T-helper 17 cell (primary cell): ENCODE results near the gene TMEM183A. TPM values are rescaled to one million over a fixed set of nuclear protein-coding genes. Genes with fewer than 3 reads are reported as not detected.

ENCODE experiments used
- ATAC-seq: fragments of 150-1000 bp; cut with Tn5 transposase; 2 replicates; pipeline ENCODE4 v1.10.0; 2021; ENCODE audit warnings: mild to moderate bottlenecking, moderate library complexity
- DNase-seq, 3 donors: peaks; one replicate each; pipeline versions ENCODE4 v3.0.0 to v3.0.0-alpha.2; 2020 to 2021
- H3K9me3 ChIP-seq: one replicate; pipeline ENCODE4 v1.7.0; 2013; ENCODE audit warnings: low read length, mild to moderate bottlenecking; ENCODE audit not compliant: control insufficient read depth, poor library complexity, severe bottlenecking
- H3K27ac Mint-ChIP-seq: one replicate; pipeline ENCODE4 v1.8.0; 2022; ENCODE audit warnings: mild to moderate bottlenecking, moderate library complexity, mixed read lengths
- H3K27me3 Mint-ChIP-seq: one replicate; pipeline ENCODE4 v1.8.0; 2022; ENCODE audit warnings: mixed read lengths
- H3K36me3 Mint-ChIP-seq: one replicate; pipeline ENCODE4 v1.8.0; 2022; ENCODE audit warnings: low read depth, mixed read lengths
- H3K4me1 Mint-ChIP-seq: one replicate; pipeline ENCODE4 v1.8.0; 2022; ENCODE audit warnings: mild to moderate bottlenecking, mixed read lengths
- H3K4me3 Mint-ChIP-seq: one replicate; pipeline ENCODE4 v1.8.0; 2022; ENCODE audit warnings: mild to moderate bottlenecking, moderate library complexity, mixed read lengths
- total RNA-seq, 4 donors: library from RNA in 2 of 4; stranded (reverse) in 2 of 4; gene quantifications; one replicate each; pipeline ENCODE4 v1.2.3 and lab custom pipeline; 2022 to 2026

TMEM183A gene
- total RNA-seq, 2 donors from 2014 or later = 118 to 130 TPM

GRCh38 chr1:203048555-203049051, 41.4 kb downstream of the TMEM183A start:
- no peak for ATAC-seq
- no peak overlapping the region for H3K27ac Mint-ChIP-seq
- no peak overlapping the region for H3K4me3 Mint-ChIP-seq
- no peaks in the 10 kb centered on the region for H3K9me3 ChIP-seq
- H3K27me3 Mint-ChIP-seq = peaks cover 65% of the 10 kb centered on the region
- H3K4me1 Mint-ChIP-seq = peaks cover 4% of the 10 kb centered on the region
- DNase-seq = no peak
- peaks cover 7% of the 10 kb centered on the region for H3K36me3 Mint-ChIP-seq

GRCh38 chr1:203049077-203049476, 41.9 kb downstream of the TMEM183A start:
- peaks cover 4% of the 10 kb centered on the region for H3K4me1 Mint-ChIP-seq

GRCh38 chr1:203049576-203050180, 42.5 kb downstream of the TMEM183A start:
- no peak for ATAC-seq
- Mint-ChIP-seq H3K36me3 (peaks cover 4% of the 10 kb centered on the region), H3K4me3 (no peak overlapping the region), H3K27ac (no peak overlapping the region), H3K27me3 (peaks cover 59% of the 10 kb centered on the region), H3K4me1 (peaks cover 4% of the 10 kb centered on the region)
- H3K9me3 ChIP-seq = no peaks in the 10 kb centered on the region
- DNase-seq = no peak

More at GRCh38 chr1:203049077-203049476, 41.9 kb downstream of the TMEM183A start:
- DNase-seq = no peak
- Mint-ChIP-seq H3K36me3 (peaks cover 7% of the 10 kb centered on the region), H3K4me3 (no peak overlapping the region), H3K27me3 (peaks cover 65% of the 10 kb centered on the region), H3K27ac (no peak overlapping the region)
- H3K9me3 ChIP-seq = no peaks in the 10 kb centered on the region
- no peak for ATAC-seq

GRCh38 chr1:203050826-203051225, 43.7 kb downstream of the TMEM183A start:
- Mint-ChIP-seq H3K27ac (no peak overlapping the region), H3K4me3 (no peak overlapping the region), H3K27me3 (peaks cover 58% of the 10 kb centered on the region), H3K36me3 (peaks cover 4% of the 10 kb centered on the region), H3K4me1 (peaks cover 3% of the 10 kb centered on the region)
- no peak for ATAC-seq
- no peak for DNase-seq
- H3K9me3 ChIP-seq = no peaks in the 10 kb centered on the region

GRCh38 chr1:203051841-203052324, 44.7 kb downstream of the TMEM183A start:
- peaks cover 4% of the 10 kb centered on the region for H3K36me3 Mint-ChIP-seq
- no peak for ATAC-seq
- no peak overlapping the region for H3K27ac Mint-ChIP-seq
- H3K27me3 Mint-ChIP-seq = peaks cover 64% of the 10 kb centered on the region
- peaks cover 3% of the 10 kb centered on the region for H3K4me1 Mint-ChIP-seq
- DNase-seq = no peak
- no peak overlapping the region for H3K4me3 Mint-ChIP-seq
- H3K9me3 ChIP-seq = no peaks in the 10 kb centered on the region

- no peak for DNase-seq
- Mint-ChIP-seq H3K36me3 (peaks cover 4% of the 10 kb centered on the region), H3K4me1 (peaks cover 7% of the 10 kb centered on the region), H3K27me3 (peaks cover 64% of the 10 kb centered on the region), H3K4me3 (no peak overlapping the region), H3K27ac (no peak overlapping the region)
- H3K9me3 ChIP-seq = no peaks in the 10 kb centered on the region
- no peak for ATAC-seq
Observed at GRCh38 chr1:203052601-203053000, 45.4 kb downstream of the TMEM183A start.

GRCh38 chr1:203054184-203054583, 47.0 kb downstream of the TMEM183A start:
- DNase-seq (no peak), ATAC-seq (no peak)
- no peak overlapping the region for H3K27ac Mint-ChIP-seq
- H3K36me3 Mint-ChIP-seq = peaks cover under 1% of the 10 kb centered on the region
- no peak overlapping the region for H3K4me3 Mint-ChIP-seq
- H3K4me1 Mint-ChIP-seq = peaks cover 8% of the 10 kb centered on the region
- peaks cover 68% of the 10 kb centered on the region for H3K27me3 Mint-ChIP-seq
- H3K9me3 ChIP-seq = no peaks in the 10 kb centered on the region

- no peak for DNase-seq
- H3K4me1 Mint-ChIP-seq = peaks cover 8% of the 10 kb centered on the region
- peaks cover 72% of the 10 kb centered on the region for H3K27me3 Mint-ChIP-seq
- H3K9me3 ChIP-seq = no peaks in the 10 kb centered on the region
- no peak overlapping the region for H3K27ac Mint-ChIP-seq
- ATAC-seq = no peak
- H3K36me3 Mint-ChIP-seq = peaks cover 3% of the 10 kb centered on the region
- no peak overlapping the region for H3K4me3 Mint-ChIP-seq
Observed at GRCh38 chr1:203054642-203055041, 47.5 kb downstream of the TMEM183A start.

GRCh38 chr1:203055161-203055799, 48.1 kb downstream of the TMEM183A start:
- H3K27me3 Mint-ChIP-seq = peaks cover 69% of the 10 kb centered on the region

GRCh38 chr1:203056012-203056411, 48.8 kb downstream of the TMEM183A start:
- H3K9me3 ChIP-seq = no peaks in the 10 kb centered on the region
- no peak for ATAC-seq
- Mint-ChIP-seq H3K27ac (no peak overlapping the region), H3K27me3 (peaks cover 68% of the 10 kb centered on the region), H3K4me3 (no peak overlapping the region), H3K4me1 (peaks cover 8% of the 10 kb centered on the region), H3K36me3 (peaks cover 6% of the 10 kb centered on the region)
- no peak for DNase-seq

More at GRCh38 chr1:203055161-203055799, 48.1 kb downstream of the TMEM183A start:
- no peaks in the 10 kb centered on the region for H3K9me3 ChIP-seq
- no peak overlapping the region for H3K27ac Mint-ChIP-seq
- ATAC-seq (no peak), DNase-seq (no peak)
- peaks cover 8% of the 10 kb centered on the region for H3K4me1 Mint-ChIP-seq
- peaks cover 3% of the 10 kb centered on the region for H3K36me3 Mint-ChIP-seq
- no peak overlapping the region for H3K4me3 Mint-ChIP-seq

GRCh38 chr1:203056516-203056915, 49.3 kb downstream of the TMEM183A start:
- H3K9me3 ChIP-seq = no peaks in the 10 kb centered on the region
- peaks cover 65% of the 10 kb centered on the region for H3K27me3 Mint-ChIP-seq
- H3K36me3 Mint-ChIP-seq = peaks cover 6% of the 10 kb centered on the region
- DNase-seq (no peak), ATAC-seq (no peak)
- H3K4me1 Mint-ChIP-seq = peaks cover 8% of the 10 kb centered on the region
- H3K27ac Mint-ChIP-seq = no peak overlapping the region
- no peak overlapping the region for H3K4me3 Mint-ChIP-seq

- DNase-seq (no peak), ATAC-seq (no peak)
- peaks cover 6% of the 10 kb centered on the region for H3K36me3 Mint-ChIP-seq
- H3K27me3 Mint-ChIP-seq = peaks cover 57% of the 10 kb centered on the region
- H3K4me1 Mint-ChIP-seq = peaks cover 8% of the 10 kb centered on the region
- H3K4me3 Mint-ChIP-seq = peak overlapping the region; percentile 31
- H3K27ac Mint-ChIP-seq = peak overlapping the region; percentile 61
- no peaks in the 10 kb centered on the region for H3K9me3 ChIP-seq
Observed at GRCh38 chr1:203057911-203058675, 50.9 kb downstream of the TMEM183A start.

GRCh38 chr1:203058676-203058935, 51.4 kb downstream of the TMEM183A start:
- H3K36me3 Mint-ChIP-seq = peaks cover 6% of the 10 kb centered on the region
- ATAC-seq (no peak), DNase-seq (no peak)
- no peaks in the 10 kb centered on the region for H3K9me3 ChIP-seq
- H3K4me3 Mint-ChIP-seq = no peak overlapping the region
- H3K27ac Mint-ChIP-seq = no peak overlapping the region
- H3K4me1 Mint-ChIP-seq = peaks cover 8% of the 10 kb centered on the region
- peaks cover 61% of the 10 kb centered on the region for H3K27me3 Mint-ChIP-seq
